Fibroblast of lung (primary cell): ENCODE data around the gene MTHFSD. TPM values are rescaled to one million over a fixed set of nuclear protein-coding genes. Genes with fewer than 3 reads are reported as not detected.

Experiments
- DNase-seq, 2 donors: peaks; one replicate each; pipeline versions ENCODE4 v3.0.0 to v3.0.0-alpha.2; 2010; ENCODE audit warnings: low read depth in 2 of 2
- H2AFZ ChIP-seq: 2 replicates; pipeline ENCODE4 v1.5.1; 2012; ENCODE audit warnings: low read length, control low read depth, inconsistent platforms
- H3K27ac ChIP-seq: 2 replicates; pipeline ENCODE4 v1.5.1; 2011; ENCODE audit warnings: low read length, control low read depth; ENCODE audit not compliant: insufficient read depth
- H3K27me3 ChIP-seq: 2 replicates; pipeline ENCODE4 v1.5.1; 2011; ENCODE audit warnings: mild to moderate bottlenecking, low read length; ENCODE audit not compliant: control insufficient read depth, insufficient read depth
- H3K36me3 ChIP-seq: 2 replicates; pipeline ENCODE4 v1.5.1; 2011; ENCODE audit warnings: low read length; ENCODE audit not compliant: control insufficient read depth, insufficient read depth
- H3K4me1 ChIP-seq: 2 replicates; pipeline ENCODE4 v1.5.1; 2011; ENCODE audit warnings: low read length; ENCODE audit not compliant: control insufficient read depth, insufficient read depth; ENCODE audit errors: extremely low read depth
- H3K4me2 ChIP-seq: 2 replicates; pipeline ENCODE4 v1.5.1; 2011; ENCODE audit warnings: low read length, control low read depth; ENCODE audit not compliant: insufficient read depth; ENCODE audit errors: extremely low read depth
- H3K4me3 ChIP-seq, 4 experiments: fragments of 200-600 bp in 1 of 4; sonication (generic) in 1 of 4; replicated peaks in 1 of 4; 2 replicates each; pipeline ENCODE4 v1.5.1; 2011 to 2016; ENCODE audit warnings: low read length in 4 of 4, low read depth in 3 of 4, mild to moderate bottlenecking in 3 of 4, control low read depth in 2 of 4, inconsistent platforms in 1 of 4, mixed read lengths in 1 of 4; ENCODE audit not compliant: insufficient read depth in 1 of 4; ENCODE audit errors: control extremely low read depth in 1 of 4
- H3K79me2 ChIP-seq: 2 replicates; pipeline ENCODE4 v1.5.1; 2012; ENCODE audit warnings: mild to moderate bottlenecking, low read length, inconsistent platforms; ENCODE audit not compliant: control insufficient read depth, insufficient read depth
- H3K9ac ChIP-seq: 2 replicates; pipeline ENCODE4 v1.5.1; 2011; ENCODE audit warnings: mild to moderate bottlenecking, low read length, control low read depth; ENCODE audit not compliant: insufficient read depth
- H3K9me3 ChIP-seq: 2 replicates; pipeline ENCODE4 v1.5.1; 2012; ENCODE audit warnings: low read depth, low read length; ENCODE audit not compliant: control insufficient read depth, insufficient read depth
- H4K20me1 ChIP-seq: 2 replicates; pipeline ENCODE4 v1.5.1; 2011; ENCODE audit warnings: low read length; ENCODE audit not compliant: control insufficient read depth, insufficient read depth; ENCODE audit errors: extremely low read depth
- EZH2 ChIP-seq: IDR thresholded peaks from 2 replicates; pipeline ENCODE4 v1.5.1; 2012; ENCODE audit warnings: low read length, control low read depth, mild to moderate bottlenecking; ENCODE audit errors: missing control alignments
- polyA plus RNA-seq, 2 donors: library from polyadenylated mRNA; depleted of rRNA in 1 of 2; stranded (reverse) in 1 of 2; unstranded in 1 of 2; fragments of >200 nt; gene quantifications; 2 replicates each; pipeline ENCODE4 v1.2.1, GENCODE V29; 2011 to 2012; ENCODE audit warnings: missing spikeins in 1 of 2
- total RNA-seq: library from RNA; depleted of rRNA; stranded (reverse); fragments of >200 nt; gene quantifications from 2 replicates; pipeline ENCODE4 v1.2.1, GENCODE V29; 2014
- TF ChIP-seq, protein P1 (sequence below), 2 donors: IDR thresholded peaks in 1 of 2; conservative IDR thresholded peaks in 1 of 2; 1 replicate in 1 of 2; 2 replicates in 1 of 2; pipeline ENCODE4 v1.5.1; 2011 to 2012; ENCODE audit warnings: low read length in 2 of 2, control low read depth in 1 of 2, inconsistent platforms in 1 of 2, low read depth in 1 of 2, mild to moderate bottlenecking in 1 of 2

The MTHFSD gene
- total and polyA plus RNA-seq, 2 donors (not counting 1 experiment from before 2014, with no cell fraction given) = 13.1 to 19.3 TPM

DNA sequence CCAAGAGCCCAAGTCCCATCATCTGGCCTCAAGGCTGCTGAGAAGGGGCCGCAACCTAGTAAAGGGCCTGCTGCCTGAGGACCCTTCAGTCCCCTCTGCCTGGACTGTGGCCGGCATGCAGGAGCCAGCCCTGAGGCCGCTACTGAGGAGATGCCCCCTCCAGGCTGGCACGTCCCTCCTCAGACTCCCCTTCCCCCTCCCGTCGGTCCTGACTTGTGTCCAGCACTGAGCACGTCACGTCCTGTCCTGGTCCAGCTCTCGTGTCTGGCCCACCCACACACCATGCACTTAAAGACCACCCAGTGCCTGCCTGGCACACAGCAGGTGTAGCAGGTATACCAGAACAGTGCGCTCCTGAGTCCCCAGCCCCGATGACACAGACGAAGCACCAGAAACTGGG, 9.6 kb downstream of the MTHFSD start:
- H3K27ac ChIP-seq = no peak overlapping the region
- TF ChIP-seq, protein P1, sequence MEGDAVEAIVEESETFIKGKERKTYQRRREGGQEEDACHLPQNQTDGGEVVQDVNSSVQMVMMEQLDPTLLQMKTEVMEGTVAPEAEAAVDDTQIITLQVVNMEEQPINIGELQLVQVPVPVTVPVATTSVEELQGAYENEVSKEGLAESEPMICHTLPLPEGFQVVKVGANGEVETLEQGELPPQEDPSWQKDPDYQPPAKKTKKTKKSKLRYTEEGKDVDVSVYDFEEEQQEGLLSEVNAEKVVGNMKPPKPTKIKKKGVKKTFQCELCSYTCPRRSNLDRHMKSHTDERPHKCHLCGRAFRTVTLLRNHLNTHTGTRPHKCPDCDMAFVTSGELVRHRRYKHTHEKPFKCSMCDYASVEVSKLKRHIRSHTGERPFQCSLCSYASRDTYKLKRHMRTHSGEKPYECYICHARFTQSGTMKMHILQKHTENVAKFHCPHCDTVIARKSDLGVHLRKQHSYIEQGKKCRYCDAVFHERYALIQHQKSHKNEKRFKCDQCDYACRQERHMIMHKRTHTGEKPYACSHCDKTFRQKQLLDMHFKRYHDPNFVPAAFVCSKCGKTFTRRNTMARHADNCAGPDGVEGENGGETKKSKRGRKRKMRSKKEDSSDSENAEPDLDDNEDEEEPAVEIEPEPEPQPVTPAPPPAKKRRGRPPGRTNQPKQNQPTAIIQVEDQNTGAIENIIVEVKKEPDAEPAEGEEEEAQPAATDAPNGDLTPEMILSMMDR (conservative IDR thresholded peaks at IDR 0.05 in 1 of 2, IDR thresholded peaks at IDR 0.05 in 1 of 2; ENCODE audit: low read depth in 1 of 2, low read length in 2 of 2) = no peak
- no peak for TF ChIP-seq EZH2
- H3K9ac ChIP-seq = no peak overlapping the region
- H4K20me1 ChIP-seq = no peaks in the 10 kb centered on the region
- no peaks in the 10 kb centered on the region for H3K4me1 ChIP-seq
- no peaks in the 10 kb centered on the region for H3K79me2 ChIP-seq
- H3K4me2 ChIP-seq = no peak overlapping the region
- H2AFZ ChIP-seq = no peak overlapping the region
- H3K9me3 ChIP-seq = no peaks in the 10 kb centered on the region
- no peak overlapping the region for H3K4me3 ChIP-seq
- no peak for DNase-seq
- H3K36me3 ChIP-seq = peaks cover 20% of the 10 kb centered on the region
- no peaks in the 10 kb centered on the region for H3K27me3 ChIP-seq

DNA sequence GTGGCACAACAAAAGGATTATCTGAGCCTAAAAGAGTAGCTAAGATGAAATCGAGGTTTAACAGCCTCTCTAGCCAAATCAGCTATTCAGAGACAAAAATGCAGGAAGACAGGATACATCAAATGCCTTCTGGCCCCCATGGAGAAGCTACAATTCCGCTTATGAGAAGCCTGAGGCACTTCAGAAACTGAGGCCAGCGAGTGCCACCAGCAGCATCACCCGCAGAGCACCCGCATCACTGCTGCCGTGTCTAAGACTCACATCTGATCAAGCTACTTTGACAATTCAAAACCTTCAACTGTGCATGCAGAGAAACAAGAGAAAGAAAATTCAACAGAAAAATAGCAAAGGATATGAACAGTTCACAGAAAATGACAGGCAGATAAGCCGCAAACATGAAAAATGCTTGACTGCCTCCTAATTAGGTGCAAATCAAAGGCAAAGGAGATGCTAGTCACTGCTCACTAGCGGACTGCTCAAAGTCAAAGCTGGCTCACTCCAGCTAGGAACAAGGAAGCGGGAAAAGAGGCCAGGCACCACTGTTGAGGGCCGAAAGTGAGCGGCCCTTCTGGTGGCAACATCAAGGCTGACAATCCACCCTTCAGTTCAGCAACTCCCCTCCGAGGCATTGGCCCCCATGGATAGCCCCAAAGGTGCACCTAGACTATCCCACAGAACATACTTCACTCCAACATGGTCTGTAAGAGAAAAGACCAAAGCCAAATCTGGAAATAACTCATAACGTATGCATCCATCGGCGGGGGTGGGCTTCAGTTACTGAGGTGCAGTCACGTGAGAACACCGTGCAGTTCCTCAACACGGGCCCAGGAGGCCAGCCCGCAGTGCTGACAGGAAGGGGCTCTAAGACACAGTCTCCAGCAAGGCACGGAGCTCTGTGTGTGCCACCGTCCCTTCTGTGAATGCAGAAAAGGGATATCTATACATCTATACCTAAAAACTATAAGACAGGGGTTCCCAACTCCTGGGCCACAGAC, 12.0 kb downstream of the MTHFSD start:
- Histone ChIP-seq H3K4me2 (no peak overlapping the region), H2AFZ (no peak overlapping the region), H3K27ac (no peak overlapping the region), H4K20me1 (no peaks in the 10 kb centered on the region), H3K27me3 (no peaks in the 10 kb centered on the region), H3K36me3 (peaks cover 23% of the 10 kb centered on the region), H3K9me3 (no peaks in the 10 kb centered on the region), H3K4me3 (no peak overlapping the region), H3K4me1 (no peaks in the 10 kb centered on the region), H3K79me2 (no peaks in the 10 kb centered on the region), H3K9ac (no peak overlapping the region)
- TF ChIP-seq EZH2 = no peak
- TF ChIP-seq, protein P1 (conservative IDR thresholded peaks at IDR 0.05 in 1 of 2, IDR thresholded peaks at IDR 0.05 in 1 of 2; ENCODE audit: low read depth in 1 of 2, low read length in 2 of 2) = no peak
- no peak for DNase-seq

DNA sequence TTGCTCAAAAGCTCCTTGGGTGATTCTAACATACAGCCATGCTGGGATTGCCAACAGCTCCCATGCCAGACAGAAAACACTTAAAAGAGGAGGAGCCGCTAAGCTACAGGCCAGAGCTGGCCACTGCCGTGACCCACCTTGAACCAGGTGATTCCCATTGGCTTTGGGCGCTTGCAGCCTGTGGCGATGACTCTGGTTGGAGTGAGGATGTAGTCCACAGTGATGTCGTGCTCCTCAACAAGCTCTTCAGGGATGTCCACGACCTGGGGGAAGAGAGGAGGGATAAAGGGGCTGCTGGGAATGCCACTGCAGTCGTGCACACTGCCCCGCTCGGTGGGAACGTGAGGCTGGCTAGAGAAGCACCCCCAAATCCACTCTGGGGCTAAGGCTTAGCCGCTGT, 13.5 kb downstream of the MTHFSD start:
- Histone ChIP-seq H3K36me3 (peaks cover 23% of the 10 kb centered on the region), H3K4me2 (no peak overlapping the region), H3K27me3 (no peaks in the 10 kb centered on the region), H3K9me3 (no peaks in the 10 kb centered on the region), H3K9ac (no peak overlapping the region), H3K4me1 (no peaks in the 10 kb centered on the region), H4K20me1 (no peaks in the 10 kb centered on the region), H2AFZ (no peak overlapping the region), H3K4me3 (no peak overlapping the region), H3K79me2 (no peaks in the 10 kb centered on the region), H3K27ac (no peak overlapping the region)
- TF ChIP-seq EZH2 = no peak
- TF ChIP-seq, protein P1 (conservative IDR thresholded peaks at IDR 0.05 in 1 of 2, IDR thresholded peaks at IDR 0.05 in 1 of 2; ENCODE audit: low read depth in 1 of 2, low read length in 2 of 2) = no peak
- DNase-seq = no peak
